ENCODE measurements around the gene PSAP.
"Not testable (repeated sequence)": the region's sequence is repeated elsewhere in the genome, so short reads cannot be mapped to it uniquely, and the experiment has no call there.

Gene PSAP

DNA sequence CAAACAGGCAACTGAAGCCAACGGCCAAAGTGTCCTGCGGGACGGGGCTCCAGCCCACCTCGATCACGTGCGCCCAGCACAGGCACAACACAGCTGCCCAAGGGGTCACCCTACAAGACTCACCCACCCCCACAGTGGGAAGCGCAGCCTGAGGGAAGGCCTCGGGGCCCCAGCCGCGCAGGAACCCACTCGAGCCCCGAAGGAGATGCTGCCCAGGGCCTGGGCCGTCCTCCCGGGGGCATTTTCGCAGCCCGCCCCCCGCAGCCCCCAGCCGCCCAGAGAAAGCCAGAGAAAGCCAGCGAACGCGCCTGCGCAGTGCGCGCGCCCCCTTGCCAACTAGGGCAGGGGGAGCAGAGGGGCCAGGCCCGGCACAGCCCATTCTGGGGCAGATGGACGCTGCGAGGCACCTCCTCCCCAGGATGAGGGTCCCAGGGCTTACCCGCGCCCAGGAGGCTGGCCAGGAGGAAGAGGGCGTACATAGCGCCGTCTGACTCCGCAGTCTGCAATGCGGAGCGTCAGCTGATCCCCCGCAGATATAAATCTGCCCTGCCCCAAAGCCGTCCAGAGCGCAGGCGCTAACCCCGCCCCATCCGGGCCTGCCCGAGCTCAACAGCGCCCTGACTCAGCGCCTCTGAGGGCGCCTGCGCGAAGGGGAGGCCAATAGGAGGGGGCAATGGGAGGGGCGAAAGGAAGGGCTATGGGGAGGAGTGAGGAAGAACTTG, at the start of gene PSAP:
Gene PSAP, minus strand, starts transcription at position 509 of the 722 bp plus-strand sequence. Its CDS starts 30 bp downstream, at position 479.
- DNase-seq (ENCODE audit: low read depth): peak; percentile 97

- DNase-seq (ENCODE audit: low read depth): no peak
Observed at GRCh38 chr10:71900441-71901180, 49.6 kb upstream of the PSAP start.

- DNase-seq (ENCODE audit: low read depth): no peak
Observed at GRCh38 chr10:71899665-71900412, 48.8 kb upstream of the PSAP start.

- DNase-seq (ENCODE audit: low read depth): not testable (repeated sequence)
Observed at GRCh38 chr10:71898346-71898745, 47.3 kb upstream of the PSAP start.

DNA sequence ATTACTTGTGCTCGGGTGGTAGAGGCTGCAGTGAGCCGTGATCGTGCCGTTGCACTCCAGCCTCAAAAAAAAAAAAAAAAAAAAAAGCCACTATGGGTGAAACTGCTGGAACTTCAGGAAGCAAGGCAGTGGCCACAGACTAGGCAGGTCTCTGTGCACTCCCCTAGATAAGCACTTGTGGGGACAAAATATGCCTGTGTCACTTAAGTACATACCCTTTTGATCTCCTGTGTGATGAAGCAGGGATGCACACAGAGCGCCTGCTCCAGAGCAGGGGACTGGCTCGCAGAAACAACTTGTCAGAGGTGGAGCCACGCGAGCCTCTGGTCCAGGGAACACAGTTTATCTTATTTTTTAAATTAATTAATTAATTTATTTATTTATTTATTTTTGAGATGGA, 42.9 kb upstream of the PSAP start:
- no peak for DNase-seq (ENCODE audit: low read depth)

- DNase-seq (ENCODE audit: low read depth): no peak
Observed at GRCh38 chr10:71893258-71893815, 42.3 kb upstream of the PSAP start.

DNA sequence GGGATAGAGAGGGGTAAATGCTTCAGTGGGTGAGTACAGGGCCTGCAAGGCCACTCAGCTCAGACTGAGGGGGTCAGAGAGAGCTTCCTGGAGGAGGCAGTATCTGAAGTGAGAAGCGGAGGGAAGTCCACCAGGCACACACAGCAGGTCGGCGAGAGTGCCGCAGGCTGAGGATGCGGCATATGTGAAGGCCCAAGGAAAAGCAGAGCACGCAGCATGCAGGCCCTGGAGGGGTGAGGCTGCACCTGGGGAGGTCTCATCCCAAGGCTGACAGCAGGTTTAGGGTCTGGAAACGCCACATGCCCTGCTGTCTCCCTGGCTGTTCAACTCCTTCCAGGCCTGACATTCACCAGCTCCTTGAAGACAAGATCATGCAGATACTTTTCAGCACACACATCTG, 40.4 kb upstream of the PSAP start:
- no peak for DNase-seq (ENCODE audit: low read depth)

GRCh38 chr10:71889388-71889987, 38.4 kb upstream of the PSAP start:
- DNase-seq (ENCODE audit: low read depth): peak; percentile 15

DNA sequence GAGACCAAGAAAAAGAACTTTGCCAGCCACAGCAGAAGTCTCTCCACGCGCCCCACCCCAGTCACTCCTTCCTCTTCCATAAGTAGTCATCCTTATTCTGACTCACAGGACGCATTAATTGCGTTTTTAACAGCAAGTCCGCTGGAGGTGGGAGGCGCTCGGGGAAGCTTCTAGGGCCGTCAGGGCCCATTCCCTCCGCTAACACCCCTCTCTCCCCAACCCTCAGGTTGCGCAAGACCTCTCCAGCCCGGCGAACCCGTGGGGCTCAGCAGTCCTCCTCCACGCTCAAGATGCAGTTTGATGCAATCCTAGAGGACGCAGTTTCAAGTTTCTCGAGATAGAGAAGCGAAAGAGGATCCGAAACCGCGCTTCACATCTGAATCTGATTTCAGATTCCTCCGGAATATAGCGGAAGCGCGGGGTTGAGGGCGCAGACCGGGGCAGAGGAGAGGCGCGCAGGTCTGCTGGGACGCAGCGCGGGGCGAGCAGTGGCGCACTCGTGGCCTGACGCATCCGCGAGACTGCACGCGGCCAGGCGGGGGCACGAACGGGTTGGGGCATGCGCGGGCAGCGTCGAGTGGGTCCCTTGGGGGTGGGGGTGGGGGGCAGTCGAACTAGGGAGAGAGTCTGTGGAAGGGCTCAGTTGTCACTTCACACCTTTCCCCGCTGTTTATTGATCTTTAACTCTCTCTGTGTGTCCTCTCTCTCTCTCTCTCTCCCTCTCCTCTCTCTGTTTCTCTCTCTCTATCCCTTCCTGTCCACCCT, 37.8 kb upstream of the PSAP start:
- peak; percentile 94 for DNase-seq (ENCODE audit: low read depth)

- no peak for DNase-seq (ENCODE audit: low read depth)
Observed at GRCh38 chr10:71888248-71888622, 37.2 kb upstream of the PSAP start.

- DNase-seq (ENCODE audit: low read depth): no peak
Observed at GRCh38 chr10:71887743-71888142, 36.7 kb upstream of the PSAP start.

GRCh38 chr10:71882813-71883659, 32.0 kb upstream of the PSAP start:
- no peak for DNase-seq (ENCODE audit: low read depth)

DNA sequence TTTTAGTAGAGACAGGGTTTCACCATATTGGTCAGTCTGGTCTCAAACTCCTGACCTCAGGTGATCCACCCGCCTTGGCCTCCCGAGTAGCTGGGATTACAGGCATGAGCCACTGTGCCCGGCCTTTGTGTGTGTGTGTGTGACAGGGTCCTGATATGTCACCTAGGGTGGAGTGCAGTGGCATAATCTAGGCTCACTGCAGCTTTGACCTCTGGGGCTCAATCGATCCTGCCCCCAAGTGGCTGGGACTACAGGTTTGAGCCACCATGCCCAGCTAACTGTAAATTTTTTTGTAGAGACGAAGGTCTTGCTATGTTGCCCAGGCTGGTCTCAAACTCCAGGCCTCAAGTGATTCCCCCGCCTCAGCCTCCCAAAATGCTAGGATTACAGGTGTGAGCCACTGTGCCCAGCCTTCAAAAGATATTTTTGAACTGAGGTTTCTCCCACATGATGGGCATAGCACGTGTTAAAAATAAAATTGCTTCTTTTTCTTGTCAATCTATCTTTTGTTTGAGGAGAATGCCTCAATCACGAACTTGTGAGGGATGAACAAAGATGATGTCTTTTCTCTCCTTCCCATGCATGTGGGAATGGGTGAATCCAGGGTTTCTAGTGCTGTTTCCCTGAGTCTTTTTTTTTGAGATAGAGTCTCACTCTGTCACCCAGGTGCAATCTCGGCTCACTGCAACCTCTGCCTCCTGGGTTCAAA, 30.8 kb upstream of the PSAP start:
- DNase-seq (ENCODE audit: low read depth): no peak

DNA sequence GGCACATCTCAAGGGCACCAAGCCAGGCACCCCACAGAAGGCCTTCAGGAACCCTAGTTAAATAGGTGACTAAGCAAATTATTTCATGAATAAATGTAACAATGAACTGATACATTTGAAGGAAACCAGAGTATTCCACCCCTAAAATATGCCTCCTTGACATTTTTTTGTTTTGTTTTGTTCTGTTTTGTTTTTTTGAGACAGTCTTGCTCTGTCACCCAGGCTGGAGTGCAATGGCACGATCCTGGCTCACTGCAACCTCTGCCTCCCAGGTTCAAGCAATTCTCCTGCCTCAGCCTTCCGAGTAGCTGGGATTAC, 30.2 kb upstream of the PSAP start:
- not testable (repeated sequence) for DNase-seq (ENCODE audit: low read depth)

GRCh38 chr10:71880425-71881306, 29.6 kb upstream of the PSAP start:
- DNase-seq (ENCODE audit: low read depth): no peak

GRCh38 chr10:71878327-71879034, 27.4 kb upstream of the PSAP start:
- DNase-seq (ENCODE audit: low read depth): no peak

- no peak for DNase-seq (ENCODE audit: low read depth)
Observed at GRCh38 chr10:71877821-71878220, 26.8 kb upstream of the PSAP start.

GRCh38 chr10:71874680-71875354, 23.8 kb upstream of the PSAP start:
- not testable (repeated sequence) for DNase-seq (ENCODE audit: low read depth)
